BE2C (cell line): ENCODE results near the gene SPRED3.
A peak's percentile ranks its signal among the peaks of the same experiment; 100 is the strongest.

ENCODE experiments used
- DNase-seq: peaks from one replicate; pipeline ENCODE4 v3.0.0-alpha.2; 2020
- H3K27me3 ChIP-seq: fragments of 250-450 bp; sonication (Bioruptor Pico); 2 replicates; pipeline ENCODE4 v1.5.1; 2020; ENCODE audit warnings: mild to moderate bottlenecking
- H3K36me3 ChIP-seq: fragments of 250-450 bp; sonication (Bioruptor Pico); 2 replicates; pipeline ENCODE4 v1.5.1; 2020; ENCODE audit warnings: mild to moderate bottlenecking
- H3K4me1 ChIP-seq: fragments of 250-450 bp; sonication (Bioruptor Pico); 2 replicates; pipeline ENCODE4 v1.5.1; 2020
- H3K4me3 ChIP-seq: 2 replicates; pipeline ENCODE4 v1.5.1; 2011; ENCODE audit warnings: low read depth, low read length
- H3K9me3 ChIP-seq: fragments of 250-450 bp; sonication (Bioruptor Pico); 2 replicates; pipeline ENCODE4 v1.5.1; 2020
- TF ChIP-seq, protein P1 (sequence below): IDR thresholded peaks from 2 replicates; pipeline ENCODE4 v1.5.1; 2012; ENCODE audit warnings: mild to moderate bottlenecking, low read depth, low read length

SPRED3 gene

DNA sequence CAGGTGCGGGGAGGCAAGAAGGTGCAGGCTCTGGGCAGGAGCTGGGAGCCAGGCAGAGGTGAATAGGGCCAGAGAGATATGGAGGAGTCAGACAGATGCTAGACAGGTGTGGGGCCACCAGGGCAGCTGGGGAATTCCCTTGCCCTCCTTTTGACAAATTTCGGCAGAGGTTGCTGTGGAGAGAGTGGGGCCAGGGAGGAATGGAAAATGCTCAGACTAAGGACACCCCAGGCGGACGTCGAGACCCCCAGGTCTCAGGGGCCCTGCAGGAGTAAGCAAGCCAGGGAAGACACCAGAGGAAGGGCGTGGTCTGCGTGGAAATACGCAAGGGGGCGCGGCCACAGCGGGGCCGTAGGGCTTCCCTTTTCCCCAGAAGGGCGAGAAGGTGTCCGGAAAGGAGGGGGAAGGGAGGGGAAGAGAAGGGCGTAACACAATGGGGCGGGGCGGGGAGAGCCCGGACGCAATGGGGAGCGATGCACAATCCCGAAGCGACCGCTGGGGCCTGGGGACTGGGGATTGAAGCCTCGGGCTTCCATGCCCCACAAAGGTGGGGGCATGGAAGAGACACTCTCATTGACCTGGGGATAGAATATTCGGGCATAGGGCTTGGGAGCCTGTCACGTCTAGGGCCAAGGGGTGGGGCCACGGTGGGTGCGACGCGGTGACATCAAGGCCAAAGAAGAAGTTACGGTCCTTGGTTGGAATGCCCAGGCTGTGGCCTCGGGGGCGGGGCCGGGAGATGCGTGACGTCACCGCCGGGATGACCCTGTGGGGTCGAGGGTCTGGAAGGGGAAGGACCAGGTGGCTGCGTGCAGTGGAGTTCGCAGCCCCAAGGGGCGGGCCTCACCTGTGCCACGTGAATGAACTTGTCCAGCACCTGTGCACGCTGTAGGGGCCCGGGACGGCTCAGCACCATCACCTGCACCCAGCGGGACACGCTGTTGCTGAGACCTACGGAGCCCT lies 29.3 kb downstream of the SPRED3 start:
- DNase-seq = peak; percentile 51
- H3K4me3 ChIP-seq = peak overlapping the region; percentile 49

DNA sequence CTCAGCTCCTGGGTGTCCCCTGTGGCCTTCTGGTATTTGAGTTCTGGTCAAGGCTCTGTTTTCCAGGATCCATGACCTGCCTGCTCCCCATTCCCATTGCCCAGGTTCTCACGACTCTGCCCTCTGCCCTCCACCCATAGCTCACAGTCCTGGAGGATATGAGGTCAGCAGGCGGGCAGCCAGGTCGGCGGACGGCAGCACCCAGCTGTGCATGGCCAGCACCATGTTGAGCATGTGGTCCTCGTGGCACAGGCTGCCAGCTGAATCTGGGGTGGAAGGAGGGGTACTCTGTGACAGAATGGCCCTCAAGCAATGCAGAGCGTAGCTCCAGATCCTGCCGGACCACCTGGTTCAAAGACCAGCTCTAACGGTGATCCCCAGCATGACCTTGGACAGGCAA lies 32.4 kb downstream of the SPRED3 start:
- Histone ChIP-seq H3K27me3 (no peaks in the 10 kb centered on the region; the same call in 1 of the 2 replicates), H3K4me1 (no peaks in the 10 kb centered on the region), H3K36me3 (no peaks in the 10 kb centered on the region), H3K9me3 (no peaks in the 10 kb centered on the region), H3K4me3 (no peak overlapping the region)
- no peak for DNase-seq
- TF ChIP-seq, protein P1, sequence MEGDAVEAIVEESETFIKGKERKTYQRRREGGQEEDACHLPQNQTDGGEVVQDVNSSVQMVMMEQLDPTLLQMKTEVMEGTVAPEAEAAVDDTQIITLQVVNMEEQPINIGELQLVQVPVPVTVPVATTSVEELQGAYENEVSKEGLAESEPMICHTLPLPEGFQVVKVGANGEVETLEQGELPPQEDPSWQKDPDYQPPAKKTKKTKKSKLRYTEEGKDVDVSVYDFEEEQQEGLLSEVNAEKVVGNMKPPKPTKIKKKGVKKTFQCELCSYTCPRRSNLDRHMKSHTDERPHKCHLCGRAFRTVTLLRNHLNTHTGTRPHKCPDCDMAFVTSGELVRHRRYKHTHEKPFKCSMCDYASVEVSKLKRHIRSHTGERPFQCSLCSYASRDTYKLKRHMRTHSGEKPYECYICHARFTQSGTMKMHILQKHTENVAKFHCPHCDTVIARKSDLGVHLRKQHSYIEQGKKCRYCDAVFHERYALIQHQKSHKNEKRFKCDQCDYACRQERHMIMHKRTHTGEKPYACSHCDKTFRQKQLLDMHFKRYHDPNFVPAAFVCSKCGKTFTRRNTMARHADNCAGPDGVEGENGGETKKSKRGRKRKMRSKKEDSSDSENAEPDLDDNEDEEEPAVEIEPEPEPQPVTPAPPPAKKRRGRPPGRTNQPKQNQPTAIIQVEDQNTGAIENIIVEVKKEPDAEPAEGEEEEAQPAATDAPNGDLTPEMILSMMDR = no peak

More for the DNA sequence above, 29.3 kb downstream of the SPRED3 start:
- no peaks in the 10 kb centered on the region for H3K4me1 ChIP-seq
- H3K36me3 ChIP-seq = no peaks in the 10 kb centered on the region
- no peaks in the 10 kb centered on the region for H3K9me3 ChIP-seq
- no peaks in the 10 kb centered on the region; the same call in 1 of the 2 replicates for H3K27me3 ChIP-seq
- TF ChIP-seq, protein P1 = no peak; the same call in 1 of the 2 replicates

GRCh38 chr19:38421856-38422255 lies 33.4 kb downstream of the SPRED3 start:
- H3K9me3 ChIP-seq = no peaks in the 10 kb centered on the region
- H3K27me3 ChIP-seq = no peaks in the 10 kb centered on the region; the same call in 1 of the 2 replicates

DNA sequence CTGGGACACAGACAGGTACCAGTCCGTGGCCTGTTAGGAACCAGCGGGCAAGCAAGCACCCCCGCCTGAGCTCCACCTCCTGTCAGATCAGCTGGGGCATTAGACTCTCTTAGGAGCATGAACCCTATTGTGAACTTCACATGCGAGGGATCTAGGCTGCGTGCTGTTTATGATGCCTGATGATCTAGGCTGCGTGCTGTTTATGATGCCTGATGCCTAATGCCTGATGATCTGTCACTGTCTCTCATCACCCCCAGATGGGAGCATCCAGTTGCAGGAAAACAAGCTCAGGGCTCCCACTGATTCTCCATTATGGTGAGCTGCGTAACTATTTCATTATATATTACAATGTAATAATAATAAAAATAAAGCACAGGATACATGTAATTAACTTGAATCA lies 33.9 kb downstream of the SPRED3 start:
- TF ChIP-seq, protein P1 = no peak
- no peak for DNase-seq
- H3K4me3 ChIP-seq = no peak overlapping the region
- H3K27me3 ChIP-seq = no peaks in the 10 kb centered on the region; the same call in 1 of the 2 replicates
- no peaks in the 10 kb centered on the region for H3K36me3 ChIP-seq
- no peaks in the 10 kb centered on the region for H3K9me3 ChIP-seq
- no peaks in the 10 kb centered on the region for H3K4me1 ChIP-seq

More at GRCh38 chr19:38421856-38422255, 33.4 kb downstream of the SPRED3 start:
- no peak overlapping the region for H3K4me3 ChIP-seq
- no peaks in the 10 kb centered on the region for H3K4me1 ChIP-seq
- H3K36me3 ChIP-seq = no peaks in the 10 kb centered on the region
- TF ChIP-seq, protein P1 = no peak
- no peak for DNase-seq

DNA sequence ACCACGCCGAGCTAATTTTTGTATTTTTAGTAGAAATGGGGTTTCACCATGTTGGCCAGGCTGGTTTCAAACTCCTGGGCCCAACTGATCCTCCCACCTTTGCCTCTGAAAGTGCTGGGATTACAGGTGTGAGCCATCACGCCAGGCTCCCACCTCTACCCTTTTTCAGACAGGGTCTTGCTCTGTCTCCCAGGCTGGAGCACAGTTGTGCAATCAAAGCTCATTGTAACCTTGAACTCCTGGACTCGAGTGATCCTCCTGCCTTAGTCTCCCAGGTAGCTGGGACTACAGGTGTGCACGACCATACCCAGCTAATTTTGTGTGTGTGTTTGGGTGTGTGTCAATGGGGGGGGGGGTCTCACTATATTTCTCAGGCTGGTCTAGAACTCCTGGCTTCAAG lies 35.8 kb downstream of the SPRED3 start:
- H3K4me1 ChIP-seq = no peaks in the 10 kb centered on the region
- no peaks in the 10 kb centered on the region for H3K36me3 ChIP-seq
- no peaks in the 10 kb centered on the region for H3K27me3 ChIP-seq
- TF ChIP-seq, protein P1 = no peak
- no peak overlapping the region for H3K4me3 ChIP-seq
- DNase-seq = no peak
- no peaks in the 10 kb centered on the region for H3K9me3 ChIP-seq
